Putamen (tissue), 1 donor: ENCODE results near the gene DEFB131A.
"Not testable (repeated sequence)": the region's sequence is repeated elsewhere in the genome, so short reads cannot be mapped to it uniquely, and the experiment has no call there.

ENCODE experiments used
- DNase-seq: peaks from one replicate; pipeline ENCODE4 v3.0.0-alpha.2; 2016; ENCODE audit warnings: low spot score

Gene DEFB131A

DNA sequence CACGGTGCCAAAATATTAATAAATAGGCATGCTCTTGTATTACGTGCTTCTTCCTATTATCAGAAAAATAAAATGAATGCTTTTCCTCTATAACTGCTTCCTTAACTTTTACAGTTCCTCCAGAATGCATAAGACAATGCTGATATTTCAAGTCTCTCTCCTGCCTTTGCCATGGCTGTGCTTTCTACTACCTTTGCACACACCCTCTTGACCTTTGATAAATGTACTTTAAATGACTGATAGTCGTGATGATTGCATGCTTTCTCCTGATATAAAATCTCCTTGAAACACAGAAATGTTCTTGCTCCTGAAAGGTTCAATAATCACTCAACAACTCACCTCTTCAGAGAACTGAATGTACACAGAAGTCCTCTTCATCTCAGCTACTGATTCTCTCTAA lies at the start of gene DEFB131A:
Gene DEFB131A (plus strand): TSS at position 301 of the 400 bp plus-strand sequence. CDS start 120 bp downstream, outside the sequence.
- not testable (repeated sequence) for DNase-seq

DNA sequence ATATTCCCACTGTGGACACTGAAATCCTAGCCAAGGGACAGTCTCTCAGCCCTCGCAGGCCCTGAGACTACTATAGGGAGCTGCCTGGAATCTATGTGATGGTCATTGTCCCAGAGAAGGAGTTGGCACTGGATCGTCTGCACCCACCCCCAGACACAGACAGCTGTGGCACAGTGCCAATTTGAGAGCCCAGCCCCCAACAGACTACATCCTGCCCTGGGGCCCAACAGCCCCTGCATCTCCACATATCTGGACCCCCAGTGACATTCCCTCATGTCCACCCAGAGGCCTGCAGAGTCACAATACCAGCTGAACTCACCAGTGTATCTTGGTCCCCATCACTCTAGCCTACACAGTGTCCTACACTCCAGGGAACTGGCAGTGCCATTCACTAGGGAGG lies 38.4 kb upstream of the DEFB131A start:
- not testable (repeated sequence) for DNase-seq

- not testable (repeated sequence) for DNase-seq
These were observed 37.7 kb upstream of the DEFB131A start for GRCh38 chr4:9406491-9406890.

DNA sequence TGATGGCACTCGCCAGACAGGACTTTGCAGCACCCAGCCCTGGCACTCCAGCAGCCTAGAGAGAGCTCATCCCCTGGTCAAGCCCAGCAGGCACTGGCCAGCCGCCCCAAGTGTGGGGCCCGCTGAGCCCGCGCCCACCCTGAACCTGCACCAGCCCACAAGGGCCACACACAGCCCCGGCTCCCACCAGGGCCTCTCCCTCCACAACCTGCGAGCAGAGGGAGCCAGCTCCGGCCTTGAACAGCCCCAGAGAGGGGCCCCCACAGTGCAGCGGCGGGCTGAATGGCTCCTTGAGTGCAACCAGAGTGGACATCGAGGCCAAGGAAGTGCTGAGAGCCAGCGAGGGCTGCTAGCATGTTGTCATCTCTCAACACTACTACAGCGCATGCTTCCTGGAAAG lies 34.4 kb upstream of the DEFB131A start:
- no peak for DNase-seq

GRCh38 chr4:9421884-9422455 lies 22.2 kb upstream of the DEFB131A start:
- DNase-seq, result not testable (repeated sequence)

GRCh38 chr4:9425916-9426315 lies 18.3 kb upstream of the DEFB131A start:
- DNase-seq, result not testable (repeated sequence)

GRCh38 chr4:9430061-9430460 lies 14.2 kb upstream of the DEFB131A start:
- not testable (repeated sequence) for DNase-seq

DNA sequence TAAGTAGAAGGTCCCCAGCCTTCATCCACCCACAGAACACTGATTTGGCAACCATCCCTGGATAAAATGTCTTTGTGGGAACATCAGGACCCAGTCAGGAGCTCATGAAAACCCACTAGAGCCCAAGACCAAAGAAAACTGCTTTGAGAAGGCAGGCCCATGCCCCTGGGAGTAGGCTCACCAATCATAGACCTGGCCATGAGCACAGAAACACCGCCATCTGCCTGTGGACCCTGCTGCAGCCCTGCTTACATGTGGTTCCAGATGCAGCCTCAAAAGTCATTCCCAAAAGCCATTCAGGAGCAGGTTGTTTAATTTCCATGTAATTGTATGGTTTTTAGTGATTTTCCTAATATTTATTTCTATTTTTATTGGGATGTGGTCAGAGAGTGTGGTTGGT lies 10.9 kb upstream of the DEFB131A start:
- DNase-seq, result not testable (repeated sequence)

- DNase-seq, result not testable (repeated sequence)
These were observed 7.5 kb upstream of the DEFB131A start for GRCh38 chr4:9436728-9437127.

DNA sequence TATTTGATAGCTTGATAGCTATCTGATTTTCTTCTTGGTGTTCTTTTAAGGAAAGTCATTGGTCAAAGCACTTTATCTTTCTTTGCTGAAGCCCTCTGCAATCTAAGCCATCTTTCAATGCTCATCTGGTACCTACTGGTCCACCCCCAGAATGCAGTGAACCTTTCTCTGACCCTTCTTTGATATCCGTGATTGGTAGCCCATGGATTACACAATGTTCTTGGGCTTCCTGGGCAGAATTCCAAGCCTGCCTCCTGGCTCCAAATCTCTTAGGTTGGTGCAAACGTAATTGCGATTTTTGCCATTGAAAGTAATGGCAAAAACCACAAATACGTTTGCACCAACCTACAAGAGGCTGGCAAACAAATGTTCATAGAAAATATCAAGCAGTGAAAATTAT lies 1.9 kb upstream of the DEFB131A start:
- DNase-seq, result not testable (repeated sequence)

DNA sequence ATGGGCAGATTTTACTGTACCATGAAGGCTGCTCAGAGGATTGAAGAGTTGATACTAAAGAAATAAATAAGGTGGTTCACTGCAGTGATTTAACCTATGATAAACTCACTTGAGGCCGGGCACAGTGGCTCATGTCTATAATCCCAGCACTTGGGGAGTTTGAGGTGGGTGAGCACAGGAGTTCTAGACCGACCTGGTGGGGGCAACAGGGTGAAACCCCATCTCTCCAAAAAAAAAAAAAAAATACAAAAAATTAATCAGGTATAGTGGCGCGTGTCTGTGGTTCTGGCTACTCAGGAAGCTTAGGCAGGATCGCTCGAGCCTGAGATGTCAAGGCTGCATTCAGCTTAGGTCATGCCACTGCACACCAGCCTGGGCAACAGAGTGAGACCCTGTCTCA lies 467 bp downstream of the DEFB131A start:
- not testable (repeated sequence) for DNase-seq

DNA sequence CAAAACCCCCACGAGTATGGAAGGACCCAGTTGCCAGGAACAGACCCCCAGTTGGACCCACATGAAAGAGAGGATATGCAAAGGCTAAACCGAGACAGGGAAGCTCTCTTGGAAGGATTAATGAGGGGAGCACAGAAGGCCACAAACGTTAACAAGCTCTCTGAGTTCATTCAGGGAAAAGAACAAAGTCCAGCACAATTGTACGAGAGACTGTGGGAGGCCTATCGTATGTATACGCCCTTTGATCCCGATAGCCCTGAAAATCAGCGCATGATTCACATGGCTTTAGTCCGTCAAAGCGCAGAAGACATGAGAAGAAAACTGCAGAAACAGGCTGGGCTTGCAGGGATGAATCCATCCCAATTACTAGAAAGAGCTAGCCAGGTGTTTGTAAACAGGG lies 8.0 kb downstream of the DEFB131A start:
- DNase-seq, result not testable (repeated sequence)

- not testable (repeated sequence) for DNase-seq
These were observed 10.1 kb downstream of the DEFB131A start for GRCh38 chr4:9454284-9454683.

- not testable (repeated sequence) for DNase-seq
These were observed 10.8 kb downstream of the DEFB131A start for GRCh38 chr4:9455046-9455445.

DNA sequence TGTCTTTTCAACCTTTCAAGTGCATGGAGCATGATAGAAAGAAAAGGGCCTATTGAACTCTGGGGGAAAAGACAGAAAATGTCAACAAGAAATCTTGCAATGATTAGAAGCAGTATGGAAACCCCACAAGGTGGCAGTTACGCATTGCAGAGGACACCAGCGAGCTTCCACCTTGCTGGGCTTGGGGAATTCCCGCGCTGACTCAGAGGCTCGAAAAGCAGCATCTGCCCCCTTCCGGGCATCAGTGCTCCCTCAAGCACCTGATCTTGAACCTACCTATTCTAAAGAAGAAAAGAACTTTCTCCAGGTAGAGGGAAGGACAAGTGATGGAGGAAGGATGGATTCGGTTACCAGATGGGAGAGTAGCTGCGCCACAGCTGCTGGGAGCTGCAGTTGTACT lies 35.3 kb downstream of the DEFB131A start:
- not testable (repeated sequence) for DNase-seq

GRCh38 chr4:9480066-9480465 lies 35.9 kb downstream of the DEFB131A start:
- not testable (repeated sequence) for DNase-seq

DNA sequence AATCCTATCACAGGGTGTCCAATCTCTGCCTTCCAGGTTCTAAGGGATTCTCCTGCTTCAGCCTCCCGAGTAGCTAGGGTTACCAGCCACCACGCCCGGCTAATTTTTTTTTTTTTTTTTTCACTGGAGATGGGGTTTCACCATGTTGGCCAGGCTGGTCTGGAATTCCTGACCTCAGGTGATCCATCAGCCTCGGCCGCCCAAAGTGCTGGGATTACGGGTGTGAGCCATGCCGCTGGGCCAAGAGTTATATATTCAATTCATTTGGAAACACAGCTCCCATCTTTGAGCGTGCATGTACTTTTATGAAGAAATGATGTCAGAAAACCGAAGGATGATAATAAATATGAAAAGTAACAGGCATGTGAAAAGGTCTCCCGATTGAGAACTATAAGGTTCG lies 38.7 kb downstream of the DEFB131A start:
- not testable (repeated sequence) for DNase-seq

DNA sequence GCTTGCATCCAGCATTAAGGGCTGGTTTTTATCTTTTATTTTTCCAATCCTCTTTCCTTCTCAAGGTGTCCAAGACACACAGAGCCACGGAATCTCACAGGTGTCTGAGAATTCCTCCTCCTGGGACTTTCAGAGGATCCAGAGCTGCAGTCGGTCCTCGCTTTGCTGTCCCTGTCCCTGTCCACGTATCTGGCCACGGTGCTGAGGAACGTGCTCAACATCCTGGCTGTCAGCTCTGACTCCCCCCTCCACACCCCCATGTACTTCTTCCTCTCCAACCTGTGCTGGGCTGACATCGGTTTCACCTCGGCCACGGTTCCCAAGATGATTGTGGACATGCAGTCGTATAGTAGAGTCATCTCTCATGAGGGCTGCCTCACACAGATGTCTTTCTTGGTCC lies 39.5 kb downstream of the DEFB131A start:
- not testable (repeated sequence) for DNase-seq

GRCh38 chr4:9486880-9487279 lies 42.7 kb downstream of the DEFB131A start:
- DNase-seq, result not testable (repeated sequence)

DNA sequence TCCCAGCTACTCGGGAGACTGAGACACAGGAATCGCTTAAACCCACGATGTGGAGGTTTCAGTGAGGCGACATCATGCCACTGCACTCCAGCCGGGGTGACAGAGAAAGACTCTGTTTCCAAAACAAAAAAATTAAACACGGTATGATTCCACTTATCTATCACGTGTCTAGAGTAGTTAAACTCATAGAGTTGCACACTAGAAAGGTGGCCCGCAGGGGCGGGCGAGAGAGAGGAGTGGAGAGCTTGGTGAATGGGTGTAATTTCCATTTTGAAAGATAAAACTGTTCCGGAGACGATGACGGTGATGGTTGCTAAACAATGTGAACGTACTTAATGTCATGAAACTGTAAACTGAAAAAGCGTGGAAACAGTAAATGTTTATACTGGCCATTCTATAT lies 44.6 kb downstream of the DEFB131A start:
- not testable (repeated sequence) for DNase-seq

DNA sequence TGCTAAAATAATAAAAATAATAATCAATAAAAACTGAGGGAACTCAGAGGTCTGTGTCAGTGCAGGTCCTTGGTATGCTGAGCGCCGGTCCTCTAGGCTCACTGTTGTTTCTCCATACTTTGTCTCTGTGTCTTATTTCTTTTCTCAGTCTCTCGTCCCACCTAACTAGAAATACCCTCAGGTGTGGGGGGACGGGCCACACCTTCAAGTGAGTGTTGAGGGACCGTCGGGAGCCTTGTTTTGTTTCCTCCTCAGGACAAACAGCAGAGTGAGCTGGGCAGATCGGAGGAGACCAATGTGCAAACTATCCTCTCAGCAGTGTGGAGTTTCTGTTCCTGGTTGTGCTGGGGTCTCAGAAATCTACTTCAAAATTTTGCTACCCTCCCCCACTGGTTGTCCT lies 46.3 kb downstream of the DEFB131A start:
- not testable (repeated sequence) for DNase-seq

DNA sequence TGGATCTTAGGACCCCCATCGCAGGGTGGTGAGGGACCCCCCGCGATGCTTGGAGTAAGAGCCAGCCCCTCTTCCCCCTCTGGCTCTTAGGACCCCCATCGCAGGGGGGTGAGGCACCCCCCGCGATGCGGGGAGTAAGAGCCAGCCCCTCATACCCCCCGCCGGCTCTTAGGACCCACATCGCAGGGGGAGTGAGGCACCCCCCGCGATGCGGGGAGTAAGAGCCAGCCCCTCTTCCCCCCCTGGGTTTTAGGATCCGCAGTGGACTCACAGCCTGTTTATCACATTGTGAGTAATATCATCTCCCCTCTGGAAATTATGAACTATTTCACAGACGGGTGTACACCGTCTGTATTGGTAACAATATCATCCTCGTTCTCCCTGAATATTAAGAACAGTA lies 46.8 kb downstream of the DEFB131A start:
- DNase-seq, result not testable (repeated sequence)

DNA sequence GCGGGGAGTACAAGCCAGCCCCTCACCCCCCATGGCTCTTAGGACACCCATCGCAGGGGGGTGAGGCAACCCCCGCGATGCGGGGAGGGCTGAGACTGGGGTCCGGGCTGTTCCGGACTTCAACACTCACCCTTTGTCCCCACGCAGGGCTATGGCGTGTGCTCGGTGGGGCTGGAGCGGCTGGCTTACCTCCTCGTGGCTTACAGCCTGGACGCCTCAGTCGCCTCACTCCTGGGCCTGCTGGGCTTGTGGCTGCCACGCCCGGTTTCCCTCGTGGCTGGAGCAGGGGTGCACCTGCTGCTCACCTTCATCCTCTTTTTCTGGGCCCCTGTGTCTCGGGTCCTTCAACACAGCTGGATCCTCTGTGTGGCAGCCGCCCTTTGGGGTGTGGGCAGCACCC lies 49.4 kb downstream of the DEFB131A start:
- DNase-seq, result not testable (repeated sequence)
